ENCODE measurements around the gene PPM1B. TPM values are rescaled to one million over a fixed set of nuclear protein-coding genes. Genes with fewer than 3 reads are reported as not detected.

The PPM1B gene
- total and polyA plus RNA-seq, 2 donors (not counting 1 experiment from before 2014, with no cell fraction given) = 25.8 to 34.5 TPM

DNA sequence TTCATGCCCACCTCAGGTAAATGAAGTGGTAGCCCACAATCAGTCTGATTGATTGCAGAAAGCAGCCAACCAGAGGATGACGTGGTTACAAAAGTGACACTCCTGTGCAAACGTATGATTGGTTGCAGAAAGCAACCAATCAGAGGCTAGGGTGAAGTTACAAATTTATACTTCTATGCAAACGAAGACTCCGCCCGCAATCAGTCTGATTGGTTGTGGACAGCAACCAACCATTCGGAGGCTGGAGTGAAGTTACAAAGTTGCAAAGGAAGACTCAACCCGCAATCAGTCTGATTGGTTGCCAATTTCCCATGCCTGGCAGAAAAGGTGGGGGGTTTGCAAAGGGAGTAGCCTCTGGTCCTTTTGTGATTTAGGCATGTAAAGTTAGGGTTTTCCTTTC, 102.6 kb downstream of the PPM1B start:
- Histone ChIP-seq H3K4me2 (ENCODE audit: extremely low read depth, insufficient read depth, low read length) (no peak overlapping the region), H3K27ac (ENCODE audit: insufficient read depth, low read length) (no peak overlapping the region), H3K36me3 (ENCODE audit: control insufficient read depth, insufficient read depth, low read length) (no peaks in the 10 kb centered on the region), H2AFZ (ENCODE audit: low read length) (no peak overlapping the region), H3K4me3 (replicated peaks in 1 of 4; ENCODE audit: control extremely low read depth in 1 of 4, insufficient read depth in 1 of 4, low read depth in 3 of 4, low read length in 4 of 4) (no peak overlapping the region), H3K9ac (ENCODE audit: insufficient read depth, low read length) (no peak overlapping the region), H3K9me3 (ENCODE audit: control insufficient read depth, insufficient read depth, low read depth, low read length) (no peaks in the 10 kb centered on the region), H3K4me1 (ENCODE audit: control insufficient read depth, extremely low read depth, insufficient read depth, low read length) (peaks cover 2% of the 10 kb centered on the region), H3K79me2 (ENCODE audit: control insufficient read depth, insufficient read depth, low read length) (no peaks in the 10 kb centered on the region), H4K20me1 (ENCODE audit: control insufficient read depth, extremely low read depth, insufficient read depth, low read length) (no peaks in the 10 kb centered on the region), H3K27me3 (ENCODE audit: control insufficient read depth, insufficient read depth, low read length) (no peaks in the 10 kb centered on the region)
- no peak for TF ChIP-seq EZH2 (IDR thresholded peaks at IDR 0.05; ENCODE audit: low read length, missing control alignments)
- TF ChIP-seq, protein P1, sequence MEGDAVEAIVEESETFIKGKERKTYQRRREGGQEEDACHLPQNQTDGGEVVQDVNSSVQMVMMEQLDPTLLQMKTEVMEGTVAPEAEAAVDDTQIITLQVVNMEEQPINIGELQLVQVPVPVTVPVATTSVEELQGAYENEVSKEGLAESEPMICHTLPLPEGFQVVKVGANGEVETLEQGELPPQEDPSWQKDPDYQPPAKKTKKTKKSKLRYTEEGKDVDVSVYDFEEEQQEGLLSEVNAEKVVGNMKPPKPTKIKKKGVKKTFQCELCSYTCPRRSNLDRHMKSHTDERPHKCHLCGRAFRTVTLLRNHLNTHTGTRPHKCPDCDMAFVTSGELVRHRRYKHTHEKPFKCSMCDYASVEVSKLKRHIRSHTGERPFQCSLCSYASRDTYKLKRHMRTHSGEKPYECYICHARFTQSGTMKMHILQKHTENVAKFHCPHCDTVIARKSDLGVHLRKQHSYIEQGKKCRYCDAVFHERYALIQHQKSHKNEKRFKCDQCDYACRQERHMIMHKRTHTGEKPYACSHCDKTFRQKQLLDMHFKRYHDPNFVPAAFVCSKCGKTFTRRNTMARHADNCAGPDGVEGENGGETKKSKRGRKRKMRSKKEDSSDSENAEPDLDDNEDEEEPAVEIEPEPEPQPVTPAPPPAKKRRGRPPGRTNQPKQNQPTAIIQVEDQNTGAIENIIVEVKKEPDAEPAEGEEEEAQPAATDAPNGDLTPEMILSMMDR (conservative IDR thresholded peaks at IDR 0.05 in 1 of 2, IDR thresholded peaks at IDR 0.05 in 1 of 2; ENCODE audit: low read depth in 1 of 2, low read length in 2 of 2) = no peak
- DNase-seq (ENCODE audit: low read depth in 2 of 2) = no peak

GRCh38 chr2:44273076-44273475, 104.4 kb downstream of the PPM1B start:
- no peak overlapping the region for H3K27ac ChIP-seq (ENCODE audit: insufficient read depth, low read length)
- H3K4me2 ChIP-seq (ENCODE audit: extremely low read depth, insufficient read depth, low read length) = no peak overlapping the region
- H3K9ac ChIP-seq (ENCODE audit: insufficient read depth, low read length) = no peak overlapping the region
- no peaks in the 10 kb centered on the region for H3K9me3 ChIP-seq (ENCODE audit: control insufficient read depth, insufficient read depth, low read depth, low read length)
- TF ChIP-seq EZH2 (IDR thresholded peaks at IDR 0.05; ENCODE audit: low read length, missing control alignments) = no peak
- TF ChIP-seq, protein P1 (conservative IDR thresholded peaks at IDR 0.05 in 1 of 2, IDR thresholded peaks at IDR 0.05 in 1 of 2; ENCODE audit: low read depth in 1 of 2, low read length in 2 of 2) = no peak
- no peaks in the 10 kb centered on the region for H3K79me2 ChIP-seq (ENCODE audit: control insufficient read depth, insufficient read depth, low read length)
- H3K4me1 ChIP-seq (ENCODE audit: control insufficient read depth, extremely low read depth, insufficient read depth, low read length) = peaks cover 2% of the 10 kb centered on the region
- H3K4me3 ChIP-seq (replicated peaks in 1 of 4; ENCODE audit: control extremely low read depth in 1 of 4, insufficient read depth in 1 of 4, low read depth in 3 of 4, low read length in 4 of 4) = no peak overlapping the region
- H2AFZ ChIP-seq (ENCODE audit: low read length) = no peak overlapping the region
- DNase-seq (ENCODE audit: low read depth in 2 of 2) = no peak
- no peaks in the 10 kb centered on the region for H4K20me1 ChIP-seq (ENCODE audit: control insufficient read depth, extremely low read depth, insufficient read depth, low read length)
- H3K27me3 ChIP-seq (ENCODE audit: control insufficient read depth, insufficient read depth, low read length) = no peaks in the 10 kb centered on the region
- H3K36me3 ChIP-seq (ENCODE audit: control insufficient read depth, insufficient read depth, low read length) = no peaks in the 10 kb centered on the region

- no peaks in the 10 kb centered on the region for H3K79me2 ChIP-seq (ENCODE audit: control insufficient read depth, insufficient read depth, low read length)
- TF ChIP-seq EZH2 (IDR thresholded peaks at IDR 0.05; ENCODE audit: low read length, missing control alignments) = no peak
- TF ChIP-seq, protein P1 (conservative IDR thresholded peaks at IDR 0.05 in 1 of 2, IDR thresholded peaks at IDR 0.05 in 1 of 2; ENCODE audit: low read depth in 1 of 2, low read length in 2 of 2) = no peak
- peak; percentile 2 to 28 for DNase-seq (ENCODE audit: low read depth in 2 of 2)
- H4K20me1 ChIP-seq (ENCODE audit: control insufficient read depth, extremely low read depth, insufficient read depth, low read length) = no peaks in the 10 kb centered on the region
- no peak overlapping the region for H3K4me3 ChIP-seq (replicated peaks in 1 of 4; ENCODE audit: control extremely low read depth in 1 of 4, insufficient read depth in 1 of 4, low read depth in 3 of 4, low read length in 4 of 4)
- H3K36me3 ChIP-seq (ENCODE audit: control insufficient read depth, insufficient read depth, low read length) = no peaks in the 10 kb centered on the region
- H3K27ac ChIP-seq (ENCODE audit: insufficient read depth, low read length) = no peak overlapping the region
- H3K4me2 ChIP-seq (ENCODE audit: extremely low read depth, insufficient read depth, low read length) = no peak overlapping the region
- H3K9me3 ChIP-seq (ENCODE audit: control insufficient read depth, insufficient read depth, low read depth, low read length) = no peaks in the 10 kb centered on the region
- no peaks in the 10 kb centered on the region for H3K27me3 ChIP-seq (ENCODE audit: control insufficient read depth, insufficient read depth, low read length)
- no peak overlapping the region for H3K9ac ChIP-seq (ENCODE audit: insufficient read depth, low read length)
- H3K4me1 ChIP-seq (ENCODE audit: control insufficient read depth, extremely low read depth, insufficient read depth, low read length) = no peaks in the 10 kb centered on the region
- no peak overlapping the region for H2AFZ ChIP-seq (ENCODE audit: low read length)
These were observed 104.9 kb downstream of the PPM1B start for GRCh38 chr2:44273596-44273995.

All from fibroblast of lung (primary cell).